Neural cell (in vitro differentiated cells): ENCODE results near the gene OR5D14. TPM values are rescaled to one million over a fixed set of nuclear protein-coding genes. Genes with fewer than 3 reads are reported as not detected.

Experiments used
- H2AFZ ChIP-seq: fragments of 200-600, 300-800 bp; sonication (generic), shearing (Covaris generic); 2 replicates; pipeline ENCODE4 v1.6.0; 2014; ENCODE audit warnings: low read depth, mild to moderate bottlenecking, antibody characterized with exemption, low read length, moderate library complexity
- H3F3A ChIP-seq: fragments of 200-600 bp; shearing (Covaris generic); 2 replicates; pipeline ENCODE4 v1.6.1; 2016; ENCODE audit warnings: mild to moderate bottlenecking, moderate library complexity, mixed read lengths, antibody characterized with exemption, low read length; ENCODE audit not compliant: insufficient read depth, poor library complexity, severe bottlenecking
- H3K27ac ChIP-seq: fragments of 200-600, 300-800 bp; sonication (generic), shearing (Covaris generic); 2 replicates; pipeline ENCODE4 v1.5.1; 2014; ENCODE audit warnings: mild to moderate bottlenecking, low read length, moderate library complexity
- H3K27me3 ChIP-seq: fragments of 300-800, 200-600 bp; sonication (generic), shearing (Covaris generic); 2 replicates; pipeline ENCODE4 v1.6.0; 2014; ENCODE audit warnings: mild to moderate bottlenecking, low read depth, low read length, moderate library complexity; ENCODE audit not compliant: insufficient read depth
- H3K36me3 ChIP-seq: fragments of 300-800, 200-600 bp; sonication (generic), shearing (Covaris generic); 2 replicates; pipeline ENCODE4 v1.5.1; 2014; ENCODE audit warnings: mild to moderate bottlenecking, antibody characterized with exemption, low read length, moderate library complexity; ENCODE audit not compliant: insufficient read depth
- H3K4me2 ChIP-seq: fragments of 300-800, 200-600 bp; sonication (generic), shearing (Covaris generic); 2 replicates; pipeline ENCODE4 v1.6.0; 2014; ENCODE audit warnings: mild to moderate bottlenecking, low read length
- H3K4me3 ChIP-seq: fragments of 300-800, 200-600 bp; sonication (generic), shearing (Covaris generic); 2 replicates; pipeline ENCODE4 v1.5.1; 2014; ENCODE audit warnings: mild to moderate bottlenecking, low read length, moderate library complexity
- H3K79me2 ChIP-seq: fragments of 200-600 bp; shearing (Covaris generic); replicated peaks from 2 replicates; pipeline ENCODE4 v1.6.0; 2014; ENCODE audit warnings: mild to moderate bottlenecking, low read length, moderate library complexity; ENCODE audit not compliant: insufficient read depth
- H3K9ac ChIP-seq: fragments of 300-800, 200-600 bp; sonication (generic), shearing (Covaris generic); 2 replicates; pipeline ENCODE4 v1.6.1; 2016; ENCODE audit warnings: mild to moderate bottlenecking, low read length, mixed read lengths
- H3K9me2 ChIP-seq: fragments of 200-600 bp; shearing (Covaris generic); 2 replicates; pipeline ENCODE4 v1.6.1; 2016; ENCODE audit warnings: mild to moderate bottlenecking, low read length, mixed read lengths; ENCODE audit not compliant: insufficient read depth
- H3K9me3 ChIP-seq: fragments of 200-600, 300-800 bp; sonication (generic), shearing (Covaris generic); 2 replicates; pipeline ENCODE4 v1.6.1; 2016; ENCODE audit warnings: mild to moderate bottlenecking, mixed run types, low read length, moderate library complexity, mixed read lengths
- H4K20me1 ChIP-seq: fragments of 200-600 bp; shearing (Covaris generic); 2 replicates; pipeline ENCODE4 v1.6.1; 2016; ENCODE audit warnings: mild to moderate bottlenecking, mixed run types; ENCODE audit not compliant: insufficient read depth
- CTCF ChIP-seq: fragments of 450-650 bp; IDR thresholded peaks from 2 replicates; pipeline ENCODE4 v1.5.1; 2014; ENCODE audit warnings: antibody characterized with exemption, mild to moderate bottlenecking, moderate library complexity; ENCODE audit not compliant: poor library complexity, severe bottlenecking
- EP300 ChIP-seq: fragments of 450-650 bp; conservative IDR thresholded peaks from 2 replicates; pipeline ENCODE4 v1.6.1; 2014; ENCODE audit warnings: antibody characterized with exemption, mild to moderate bottlenecking, moderate library complexity; ENCODE audit not compliant: poor library complexity, severe bottlenecking
- EZH2 ChIP-seq: fragments of 200-600, 300-800 bp; shearing (Covaris generic), sonication (generic); IDR thresholded peaks from 2 replicates; pipeline ENCODE4 v1.6.1; 2014; ENCODE audit warnings: antibody characterized with exemption, low read length, borderline replicate concordance, mild to moderate bottlenecking; ENCODE audit not compliant: insufficient read depth, poor library complexity, severe bottlenecking
- MXI1 ChIP-seq: fragments of 450-650 bp; conservative IDR thresholded peaks from 2 replicates; pipeline ENCODE4 v1.6.1; 2014; ENCODE audit warnings: antibody characterized with exemption, mild to moderate bottlenecking; ENCODE audit not compliant: poor library complexity, severe bottlenecking
- POLR2AphosphoS5 ChIP-seq: IDR thresholded peaks from 2 replicates; pipeline ENCODE4 v1.6.1; 2012
- SMC3 ChIP-seq: fragments of 450-650 bp; conservative IDR thresholded peaks from 2 replicates; pipeline ENCODE4 v1.6.1; 2014; ENCODE audit warnings: antibody characterized with exemption, mild to moderate bottlenecking, moderate library complexity; ENCODE audit not compliant: poor library complexity
- TAF1 ChIP-seq: IDR thresholded peaks from 2 replicates; pipeline ENCODE4 v1.6.1; 2012; ENCODE audit warnings: low read depth
- polyA plus RNA-seq: library from polyadenylated mRNA; depleted of rRNA; stranded (reverse); fragments of >200 nt; gene quantifications from 2 replicates; pipeline ENCODE4 v1.2.3, GENCODE V29; 2014

OR5D14 gene
- polyA plus RNA-seq, 1 donor from 2014 or later = not detected

DNA sequence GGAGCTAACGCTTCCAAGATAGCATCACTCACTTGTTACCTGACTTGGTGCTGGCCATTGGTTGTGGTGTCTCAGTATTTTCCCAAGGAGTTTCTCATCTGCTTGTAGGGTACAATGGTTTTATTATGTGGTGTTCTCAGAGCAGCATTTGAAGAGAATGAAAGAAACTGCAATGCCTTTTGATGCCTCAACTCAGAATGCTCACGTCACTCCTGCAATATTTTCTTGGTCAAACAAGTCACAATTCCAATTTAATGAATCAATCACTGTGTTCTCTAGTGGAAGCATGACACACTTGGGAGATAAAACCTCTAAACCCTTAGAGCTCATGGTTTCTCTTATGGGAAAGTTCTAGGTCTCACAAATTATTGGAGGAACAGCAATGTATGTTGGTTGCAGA, 2.0 kb upstream of the OR5D14 start:
- no peaks in the 10 kb centered on the region for H3K27me3 ChIP-seq

DNA sequence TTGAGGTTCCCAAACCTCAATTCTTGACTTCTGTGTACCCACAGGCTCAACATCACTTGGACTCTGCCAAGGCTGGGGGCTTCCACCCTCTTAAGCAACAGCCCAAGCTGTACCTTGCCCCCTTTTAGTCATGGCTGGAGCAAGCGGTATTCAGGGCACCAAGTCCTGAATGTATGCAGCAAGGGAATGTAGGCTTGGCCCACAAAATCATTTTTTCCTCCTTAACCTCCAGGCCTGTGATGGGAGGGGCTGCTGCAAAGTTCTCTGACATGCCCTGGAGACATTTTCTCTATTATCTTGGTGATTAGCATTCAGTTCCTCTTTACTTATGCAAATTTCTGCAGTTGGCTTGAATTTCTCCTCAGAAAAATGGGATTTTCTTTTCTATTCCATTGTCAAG, 10.9 kb downstream of the OR5D14 start:
- Histone ChIP-seq H3K9me2 (no peaks in the 10 kb centered on the region), H3K4me3 (no peak overlapping the region), H3K79me2 (no peaks in the 10 kb centered on the region), H3K36me3 (no peaks in the 10 kb centered on the region), H2AFZ (no peak overlapping the region), H3K27me3 (no peaks in the 10 kb centered on the region), H4K20me1 (no peaks in the 10 kb centered on the region), H3K27ac (no peak overlapping the region), H3K9ac (no peak overlapping the region), H3K9me3 (no peaks in the 10 kb centered on the region), H3F3A (no peaks in the 10 kb centered on the region), H3K4me2 (no peak overlapping the region)
- TF ChIP-seq TAF1 = no peak
- TF ChIP-seq CTCF = no peak
- TF ChIP-seq POLR2AphosphoS5 = no peak
- TF ChIP-seq MXI1 = no peak

More for the DNA sequence above, 2.0 kb upstream of the OR5D14 start:
- no peaks in the 10 kb centered on the region for H3K79me2 ChIP-seq
- no peak for TF ChIP-seq TAF1
- no peak for TF ChIP-seq MXI1
- no peaks in the 10 kb centered on the region for H3K9me2 ChIP-seq
- no peaks in the 10 kb centered on the region for H3K9me3 ChIP-seq
- no peak overlapping the region for H3K4me2 ChIP-seq
- H2AFZ ChIP-seq = no peak overlapping the region
- no peaks in the 10 kb centered on the region for H4K20me1 ChIP-seq
- no peak overlapping the region for H3K9ac ChIP-seq
- H3F3A ChIP-seq = no peaks in the 10 kb centered on the region
- no peaks in the 10 kb centered on the region for H3K36me3 ChIP-seq
- H3K4me3 ChIP-seq = no peak overlapping the region
- no peak overlapping the region for H3K27ac ChIP-seq

GRCh38 chr11:55811067-55811466, 15.7 kb downstream of the OR5D14 start, which contains the start of gene OR5L1:
OR5L1 (plus strand) TSS chr11:55811367; CDS start chr11:55811467, 100 bp downstream.
- Histone ChIP-seq H4K20me1 (no peaks in the 10 kb centered on the region), H3K27ac (no peak within 1 kb of the TSS), H3K27me3 (no peaks in the 10 kb centered on the region), H2AFZ (no peak within 1 kb of the TSS), H3F3A (no peaks in the 10 kb centered on the region), H3K79me2 (no peaks in the 10 kb centered on the region), H3K9me2 (no peaks in the 10 kb centered on the region), H3K36me3 (no peaks in the 10 kb centered on the region), H3K4me2 (no peak within 1 kb of the TSS), H3K4me3 (no peak within 1 kb of the TSS), H3K9ac (no peak within 1 kb of the TSS), H3K9me3 (no peaks in the 10 kb centered on the region)
- no peak for TF ChIP-seq EP300
- TF ChIP-seq EZH2 = no peak
- no peak for TF ChIP-seq TAF1
- no peak for TF ChIP-seq CTCF
- no peak for TF ChIP-seq SMC3
